ENCODE results near the gene CRACR2A. TPM values are rescaled to one million over a fixed set of nuclear protein-coding genes. Genes with fewer than 3 reads are reported as not detected.

The CRACR2A gene
- total and polyA plus RNA-seq, 2 of the 8 experiments (the other 6 are each of a cell fraction or from before 2014, with no cell fraction given) = 0.85 to 3.2 TPM

DNA sequence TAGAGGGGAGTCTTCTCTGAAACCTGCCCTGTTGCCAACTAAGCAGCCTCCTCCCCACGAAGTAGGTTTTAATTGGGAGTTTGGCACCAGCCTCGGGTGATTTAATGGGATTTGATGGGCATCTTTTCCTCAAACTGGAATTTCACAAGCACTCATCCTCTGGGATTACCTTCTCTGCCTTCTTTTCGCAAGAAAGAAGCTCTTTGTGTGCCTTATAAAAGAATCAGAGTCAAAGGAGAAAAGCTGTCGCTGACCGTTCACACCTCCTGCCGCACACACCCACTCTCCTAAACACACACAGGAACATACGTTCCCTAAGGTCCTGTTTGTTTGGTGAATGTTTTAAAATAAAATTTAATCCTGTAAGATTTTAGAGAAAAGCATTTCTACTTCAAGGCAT lies 177.9 kb downstream of the CRACR2A start:
- H3K23ac ChIP-seq (ENCODE audit: insufficient read length) = no peak overlapping the region
- no peak overlapping the region for H2AFZ ChIP-seq (ENCODE audit: low read length)
- 90% methylated on average over 7 of the region's 7 CpGs; no CpG with 5 or more reads in 1 of the 2 experiments for WGBS, 2 experiments (ENCODE audit: extremely low coverage in 1 of 2, insufficient coverage in 1 of 2, insufficient read length in 1 of 2, insufficient replicate concordance in 2 of 2, low coverage in 1 of 2, low lambda C conversion rate in 2 of 2, missing lambda C conversion rate in 1 of 2)
- no peak overlapping the region for H2BK5ac ChIP-seq (ENCODE audit: low read depth, low read length)
- H3K4me3 ChIP-seq (ENCODE audit: extremely low read depth in 1 of 4, insufficient read depth in 2 of 4, low read depth in 3 of 4, low read length in 4 of 4) = no peak overlapping the region
- CTCF ChIA-PET (ENCODE audit: partially characterized antibody) = interaction anchor here (0.9 to 1.2 kb wide), 2 partner anchors 30 to 260 kb away, joined by 3 to 4 read pairs; no protein-coding TSS in a partner anchor
- no peak overlapping the region for H2BK12ac ChIP-seq (ENCODE audit: low read depth, low read length)
- no peak for DNase-seq (ENCODE audit: low read depth in 1 of 2, low spot score in 2 of 2)
- H3K4me1 ChIP-seq (replicated peaks in 1 of 4; ENCODE audit: control insufficient read depth in 3 of 4, insufficient read depth in 4 of 4, low read length in 3 of 4) = peaks cover 0 to 7% (median 0%) of the 10 kb centered on the region in 4 experiments; a peak in 3 of 7 replicates
- H2BK15ac ChIP-seq (ENCODE audit: low read length) = no peak overlapping the region
- H3K9me3 ChIP-seq (ENCODE audit: insufficient read depth in 2 of 2, low read depth in 1 of 2, low read length in 1 of 2) = no peaks in the 10 kb centered on the region
- no peak overlapping the region for H3K27ac ChIP-seq (ENCODE audit: low read depth, low read length)
- H3K9ac ChIP-seq (replicated peaks in 1 of 4; ENCODE audit: extremely low read depth in 1 of 4, low read depth in 3 of 4, low read length in 3 of 4) = no peak overlapping the region
- H4K20me1 ChIP-seq (replicated peaks in 1 of 2; ENCODE audit: control insufficient read depth in 1 of 2, insufficient read depth in 2 of 2, low read length in 2 of 2) = no peaks in the 10 kb centered on the region
- POLR2A ChIA-PET (ENCODE audit: partially characterized antibody) = no interaction called here
- TF ChIP-seq BACH1 (IDR thresholded peaks at IDR 0.05; ENCODE audit: low read length) = no peak
- TF ChIP-seq SIX5 (IDR thresholded peaks at IDR 0.05; ENCODE audit: low read depth, low read length) = no peak
- no peak for TF ChIP-seq CTBP2 (IDR thresholded peaks at IDR 0.05; ENCODE audit: borderline replicate concordance, insufficient read depth, insufficient read length, low read length)
- no peak overlapping the region for H3K18ac ChIP-seq (ENCODE audit: extremely low read depth, low read length)
- H4K5ac ChIP-seq (ENCODE audit: insufficient read length, low read depth, low read length) = no peak overlapping the region
- H3K79me2 ChIP-seq (ENCODE audit: control insufficient read depth in 1 of 2, insufficient read depth in 2 of 2, low read length in 2 of 2) = no peaks in the 10 kb centered on the region
- no peaks in the 10 kb centered on the region; a peak in 1 of 7 replicates for H3K27me3 ChIP-seq (replicated peaks in 1 of 4; ENCODE audit: control insufficient read depth in 3 of 4, extremely low read depth in 1 of 4, insufficient read depth in 3 of 4, low read length in 3 of 4)
- H3K14ac ChIP-seq (ENCODE audit: insufficient read length) = no peak overlapping the region
- FAIRE-seq = no peak
- no peak overlapping the region for H3K4ac ChIP-seq (replicated peaks; ENCODE audit: insufficient read length, low read depth, low read length)
- no peaks in the 10 kb centered on the region for H3K79me1 ChIP-seq (ENCODE audit: low read depth, low read length)
- H3K36me3 ChIP-seq (ENCODE audit: control insufficient read depth in 2 of 4, insufficient read depth in 4 of 4, low read length in 3 of 4) = no peaks in the 10 kb centered on the region
- no peak overlapping the region for H2AK5ac ChIP-seq (ENCODE audit: low read depth, low read length)
- H3K23me2 ChIP-seq (ENCODE audit: low read depth, low read length) = no peaks in the 10 kb centered on the region
- no peak overlapping the region for H4K91ac ChIP-seq (replicated peaks; ENCODE audit: insufficient read length, low read length)
- no peak overlapping the region for H3K4me2 ChIP-seq (ENCODE audit: insufficient read depth in 1 of 2, low read depth in 2 of 2, low read length in 2 of 2)
- H2BK120ac ChIP-seq (replicated peaks; ENCODE audit: low read depth, low read length) = no peak overlapping the region
- H3K56ac ChIP-seq (replicated peaks; ENCODE audit: insufficient read length, low read depth, low read length) = no peak overlapping the region
- H4K8ac ChIP-seq (ENCODE audit: extremely low read depth, insufficient read depth, low read length) = no peak overlapping the region
- H2BK20ac ChIP-seq (ENCODE audit: low read length) = no peak overlapping the region
